Tibial nerve (tissue), 4 donors: Measurements from ENCODE around the gene NEK4. TPM values are rescaled to one million over a fixed set of nuclear protein-coding genes. Genes with fewer than 3 reads are reported as not detected.

Source experiments
- DNase-seq, 2 donors: peaks; one replicate each; pipeline ENCODE4 v3.0.0-alpha.2; 2019; ENCODE audit warnings: low spot score in 2 of 2
- H3K27ac ChIP-seq, 4 donors: fragments of 200-600 bp; sonication (generic) in 3 of 4; one replicate each; pipeline ENCODE4 v1.5.1; 2017 to 2019; ENCODE audit warnings: mild to moderate bottlenecking in 1 of 4
- H3K27me3 ChIP-seq, 2 donors: fragments of 200-600 bp; sonication (generic) in 1 of 2; one replicate each; pipeline versions ENCODE4 v1.5.1 to v1.6.0; 2017 to 2019
- H3K36me3 ChIP-seq, 3 donors: fragments of 200-600 bp; sonication (generic); one replicate each; pipeline ENCODE4 v1.5.1; 2018 to 2019
- H3K4me1 ChIP-seq, 4 donors: fragments of 200-600 bp; sonication (generic) in 3 of 4; one replicate each; pipeline ENCODE4 v1.5.1; 2017 to 2019
- H3K4me3 ChIP-seq, 4 donors: fragments of 200-600 bp; sonication (generic) in 3 of 4; one replicate each; pipeline ENCODE4 v1.5.1; 2017 to 2019; ENCODE audit warnings: mild to moderate bottlenecking in 1 of 4, moderate library complexity in 1 of 4
- H3K9me3 ChIP-seq, 4 donors: fragments of 200-600 bp; sonication (generic) in 3 of 4; one replicate each; pipeline ENCODE4 v1.5.1; 2017 to 2019
- EP300 ChIP-seq, 2 donors: sonication (generic); formaldehyde crosslinking; IDR thresholded peaks; one replicate each; pipeline ENCODE4 v1.6.1; 2017; ENCODE audit warnings: antibody characterized with exemption in 2 of 2, mild to moderate bottlenecking in 1 of 2
- POLR2A ChIP-seq, 2 donors: fragments of 450-650 bp; IDR thresholded peaks; one replicate each; pipeline ENCODE4 v1.6.1; 2017; ENCODE audit warnings: antibody characterized with exemption in 2 of 2, mild to moderate bottlenecking in 2 of 2, moderate library complexity in 2 of 2
- WGBS, 2 donors: methylation state at CpG; one replicate each; pipeline ENCODE4 v1.1.5; 2018; 5-methylcytosine and 5-hydroxymethylcytosine counted together
- total RNA-seq, 4 donors: library from RNA; depleted of rRNA; stranded (reverse); fragments of >200 nt; gene quantifications; one replicate each; pipeline ENCODE4 v1.1.0, GENCODE V29; 2016
- TF ChIP-seq, protein P1 (sequence below), 5 experiments: fragments of 200-600 bp in 3 of 5; fragments of 450-650 bp in 2 of 5; sonication (generic) in 3 of 5; IDR thresholded peaks; one replicate each; pipeline ENCODE4 v1.5.1; 2016 to 2019; ENCODE audit warnings: antibody characterized with exemption in 5 of 5, mild to moderate bottlenecking in 3 of 5, moderate library complexity in 2 of 5

The NEK4 gene
- total RNA-seq, 4 donors from 2014 or later: 19.2 to 26.7 (median 20.5) TPM

DNA sequence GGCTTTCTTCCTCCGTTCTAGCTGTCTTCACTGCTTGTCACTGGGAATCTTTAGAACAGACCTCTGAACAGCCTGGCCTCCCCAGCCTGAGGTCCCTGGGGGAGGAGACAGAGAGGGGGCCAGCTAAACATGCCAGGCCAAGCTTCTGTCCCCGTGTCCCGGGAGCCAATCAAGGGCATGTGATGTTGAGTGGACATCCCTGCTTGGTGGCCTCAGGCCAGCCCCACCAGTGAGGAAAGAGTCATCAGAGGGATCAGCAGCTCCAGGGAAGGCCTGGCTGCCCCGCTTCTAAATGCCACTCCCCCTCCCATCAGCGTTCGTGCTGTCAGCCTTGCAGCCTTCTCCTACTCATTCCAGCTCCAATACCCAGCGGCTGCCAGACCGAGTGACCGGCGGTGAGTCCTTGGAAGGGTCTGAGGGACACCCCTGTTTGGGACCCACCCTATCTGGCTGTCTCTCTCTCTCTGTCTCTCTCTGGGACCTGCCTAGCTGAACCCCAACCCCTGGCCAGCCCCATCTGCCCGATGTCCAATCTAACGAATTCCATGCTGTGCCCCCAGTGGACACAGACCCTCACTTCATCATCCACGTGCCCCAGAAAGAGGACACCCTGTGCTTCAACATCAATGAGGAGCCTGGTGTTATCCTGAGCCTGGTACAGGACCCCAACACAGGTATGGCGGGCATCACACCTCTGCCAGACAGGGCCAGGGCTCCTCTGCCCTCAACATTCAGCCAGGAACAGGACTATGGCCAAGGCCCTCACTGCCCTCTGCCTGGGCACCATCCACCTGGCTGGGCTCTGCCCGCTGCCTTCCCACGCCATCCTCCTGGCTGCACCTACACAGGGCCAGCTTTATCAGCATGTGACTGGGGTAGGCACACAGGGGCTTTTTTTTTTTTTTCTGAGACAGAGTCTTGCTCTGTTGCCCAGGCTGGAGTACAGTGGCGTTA lies 17.2 kb upstream of the NEK4 start:
- WGBS, 2 donors: 59 to 62% methylated on average over 16 to 17 of the region's 17 CpGs
- Histone ChIP-seq H3K27ac (peak overlapping the region in 1 of 4 donors; percentile 12), H3K9me3 (no peaks in the 10 kb centered on the region), H3K27me3 (no peaks in the 10 kb centered on the region), H3K4me1 (peaks cover 0 to 10% (median 0%) of the 10 kb centered on the region in 4 donors), H3K4me3 (no peak overlapping the region), H3K36me3 (no peaks in the 10 kb centered on the region)
- no peak for TF ChIP-seq POLR2A (IDR thresholded peaks at IDR 0.05)
- TF ChIP-seq EP300 (IDR thresholded peaks at IDR 0.05): no peak
- TF ChIP-seq, protein P1, sequence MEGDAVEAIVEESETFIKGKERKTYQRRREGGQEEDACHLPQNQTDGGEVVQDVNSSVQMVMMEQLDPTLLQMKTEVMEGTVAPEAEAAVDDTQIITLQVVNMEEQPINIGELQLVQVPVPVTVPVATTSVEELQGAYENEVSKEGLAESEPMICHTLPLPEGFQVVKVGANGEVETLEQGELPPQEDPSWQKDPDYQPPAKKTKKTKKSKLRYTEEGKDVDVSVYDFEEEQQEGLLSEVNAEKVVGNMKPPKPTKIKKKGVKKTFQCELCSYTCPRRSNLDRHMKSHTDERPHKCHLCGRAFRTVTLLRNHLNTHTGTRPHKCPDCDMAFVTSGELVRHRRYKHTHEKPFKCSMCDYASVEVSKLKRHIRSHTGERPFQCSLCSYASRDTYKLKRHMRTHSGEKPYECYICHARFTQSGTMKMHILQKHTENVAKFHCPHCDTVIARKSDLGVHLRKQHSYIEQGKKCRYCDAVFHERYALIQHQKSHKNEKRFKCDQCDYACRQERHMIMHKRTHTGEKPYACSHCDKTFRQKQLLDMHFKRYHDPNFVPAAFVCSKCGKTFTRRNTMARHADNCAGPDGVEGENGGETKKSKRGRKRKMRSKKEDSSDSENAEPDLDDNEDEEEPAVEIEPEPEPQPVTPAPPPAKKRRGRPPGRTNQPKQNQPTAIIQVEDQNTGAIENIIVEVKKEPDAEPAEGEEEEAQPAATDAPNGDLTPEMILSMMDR (IDR thresholded peaks at IDR 0.05): no peak
- no peak for DNase-seq

DNA sequence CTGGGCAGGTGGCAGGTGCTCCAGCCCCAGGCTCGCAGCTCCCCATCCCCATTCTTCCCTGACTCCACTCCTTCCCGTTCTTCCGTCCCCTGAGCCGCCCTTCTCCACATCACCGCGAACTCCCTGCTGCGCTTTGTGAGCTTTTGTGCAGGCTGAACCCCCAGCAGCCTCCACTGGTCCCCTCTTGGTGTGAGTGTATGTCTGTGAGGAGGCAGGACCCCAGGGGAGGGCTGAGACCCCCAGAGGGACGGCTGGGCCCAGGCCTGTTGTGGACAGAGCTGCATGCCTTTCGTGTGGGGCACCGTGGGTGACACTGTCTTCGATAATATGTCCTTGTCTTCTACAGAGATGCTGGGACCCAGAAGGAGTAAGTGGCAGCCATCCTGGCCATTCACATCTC lies 16.5 kb upstream of the NEK4 start:
- H3K4me1 ChIP-seq: peaks cover 0 to 9% (median 0%) of the 10 kb centered on the region in 4 donors
- DNase-seq: no peak
- WGBS, 2 donors: 75 to 77% methylated on average over 11 of the region's 11 CpGs
- H3K27me3 ChIP-seq: no peaks in the 10 kb centered on the region
- TF ChIP-seq, protein P1 (IDR thresholded peaks at IDR 0.05): no peak
- no peak for TF ChIP-seq POLR2A (IDR thresholded peaks at IDR 0.05)
- TF ChIP-seq EP300 (IDR thresholded peaks at IDR 0.05): no peak
- peak overlapping the region in 1 of 4 donors; percentile 12 for H3K27ac ChIP-seq
- H3K36me3 ChIP-seq: no peaks in the 10 kb centered on the region
- no peaks in the 10 kb centered on the region for H3K9me3 ChIP-seq
- H3K4me3 ChIP-seq: no peak overlapping the region

DNA sequence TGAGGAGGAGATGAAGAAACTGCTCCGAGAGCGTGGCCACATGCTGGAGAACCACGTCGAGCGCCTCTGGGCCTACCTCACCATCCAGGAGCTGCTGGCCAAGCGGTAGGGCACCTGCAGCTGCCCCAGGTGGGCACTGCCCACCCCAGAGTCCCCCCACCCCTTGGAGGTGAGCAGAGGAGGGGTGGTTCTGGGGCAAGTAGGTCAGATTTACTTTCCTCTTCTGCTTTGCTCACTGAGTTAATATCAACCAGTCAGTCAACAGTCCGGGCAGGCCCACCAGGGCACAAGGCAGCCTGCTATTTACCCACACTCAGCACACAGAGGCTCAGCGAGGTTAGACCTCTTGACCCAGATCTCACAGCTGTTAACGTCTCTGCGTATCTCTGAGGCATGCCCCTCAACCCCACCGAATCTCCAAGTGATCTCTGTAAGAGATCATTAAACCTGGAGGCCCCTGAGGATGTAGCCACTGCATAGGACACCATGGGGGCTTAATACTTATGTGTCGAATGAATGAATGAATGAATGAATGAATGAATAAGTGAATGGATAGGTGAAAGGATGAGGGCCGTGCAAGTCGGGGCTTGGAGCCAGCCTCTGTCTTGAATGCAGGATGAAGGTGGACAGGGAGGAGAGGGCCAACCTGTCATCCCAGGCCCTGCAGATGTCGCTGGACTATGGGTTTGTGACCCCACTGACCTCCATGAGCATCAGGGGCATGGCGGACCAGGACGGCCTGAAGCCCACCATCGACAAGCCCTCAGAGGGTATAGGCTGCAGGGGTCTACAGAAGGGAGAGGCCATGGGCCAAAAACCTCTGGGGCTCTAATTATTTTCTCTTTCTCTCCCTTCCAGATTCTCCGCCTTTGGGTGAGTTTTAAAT lies 15.8 kb upstream of the NEK4 start:
- Histone ChIP-seq H3K27ac (no peak overlapping the region), H3K27me3 (no peaks in the 10 kb centered on the region), H3K9me3 (no peaks in the 10 kb centered on the region), H3K36me3 (no peaks in the 10 kb centered on the region), H3K4me1 (peaks cover 0 to 9% (median 0%) of the 10 kb centered on the region in 4 donors), H3K4me3 (no peak overlapping the region)
- WGBS, 2 donors: 87 to 89% methylated on average over 19 of the region's 19 CpGs
- DNase-seq: no peak
- TF ChIP-seq, protein P1 (IDR thresholded peaks at IDR 0.05): no peak
- TF ChIP-seq POLR2A (IDR thresholded peaks at IDR 0.05) (no peak), EP300 (IDR thresholded peaks at IDR 0.05) (no peak)

DNA sequence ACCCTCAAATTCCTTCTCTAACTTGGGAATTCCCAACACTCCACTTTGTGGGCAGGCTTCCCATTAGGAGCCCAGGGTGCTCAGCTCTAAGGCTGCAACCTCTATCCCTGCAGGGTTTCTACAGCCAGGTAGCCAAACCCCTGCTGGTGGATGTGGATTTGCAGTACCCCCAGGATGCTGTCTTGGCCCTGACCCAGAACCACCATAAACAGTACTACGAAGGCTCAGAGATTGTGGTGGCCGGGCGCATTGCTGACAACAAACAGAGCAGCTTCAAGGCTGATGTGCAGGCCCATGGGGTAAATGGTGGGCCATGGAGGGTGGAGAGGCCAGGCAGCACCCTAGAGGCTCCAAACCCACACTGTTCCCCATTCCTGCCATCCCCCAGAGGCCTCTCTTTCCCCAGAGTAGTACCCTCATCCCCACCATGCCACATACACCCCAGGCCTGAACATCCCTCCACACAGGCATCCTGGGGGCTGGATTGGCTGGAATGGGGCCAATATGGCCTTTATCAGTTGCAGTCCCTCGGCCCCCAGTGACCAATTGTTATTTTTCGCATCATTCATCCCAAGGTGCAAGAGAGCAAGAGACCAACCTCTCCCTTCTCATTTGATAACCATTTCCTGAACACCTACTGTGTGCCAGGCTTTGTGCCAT lies 14.3 kb upstream of the NEK4 start:
- no peaks in the 10 kb centered on the region for H3K9me3 ChIP-seq
- no peaks in the 10 kb centered on the region for H3K36me3 ChIP-seq
- H3K4me3 ChIP-seq: no peak overlapping the region
- no peak for DNase-seq
- H3K27me3 ChIP-seq: no peaks in the 10 kb centered on the region
- no peak overlapping the region for H3K27ac ChIP-seq
- WGBS, 2 donors: 75 to 83% methylated on average over 5 of the region's 5 CpGs
- TF ChIP-seq POLR2A (IDR thresholded peaks at IDR 0.05) (no peak), EP300 (IDR thresholded peaks at IDR 0.05) (no peak)
- TF ChIP-seq, protein P1 (IDR thresholded peaks at IDR 0.05): no peak
- peaks cover 0 to 9% (median 0%) of the 10 kb centered on the region in 4 donors for H3K4me1 ChIP-seq
